Chondrocyte (in vitro differentiated cells): Measurements from ENCODE around the gene TMEM107. TPM values are rescaled to one million over a fixed set of nuclear protein-coding genes. Genes with fewer than 3 reads are reported as not detected.
"Not testable (repeated sequence)": the region's sequence is repeated elsewhere in the genome, so short reads cannot be mapped to it uniquely, and the experiment has no call there.

Source experiments
- DNase-seq: peaks from one replicate; pipeline ENCODE4 v3.0.0; 2021; ENCODE audit warnings: mixed read lengths, low spot score
- H3K27ac Mint-ChIP-seq: one replicate; pipeline ENCODE4 v1.8.0; 2021; ENCODE audit warnings: mild to moderate bottlenecking, moderate library complexity, mixed read lengths; ENCODE audit not compliant: unreplicated experiment
- H3K27me3 Mint-ChIP-seq: 2 replicates; pipeline ENCODE4 v1.8.0; 2021; ENCODE audit warnings: low read depth, mixed read lengths
- H3K36me3 Mint-ChIP-seq: 2 replicates; pipeline ENCODE4 v1.8.0; 2021; ENCODE audit warnings: low read depth, mixed read lengths
- H3K4me1 Mint-ChIP-seq: 2 replicates; pipeline ENCODE4 v1.8.0; 2021; ENCODE audit warnings: low read depth, mild to moderate bottlenecking, mixed read lengths
- H3K4me3 Mint-ChIP-seq: one replicate; pipeline ENCODE4 v1.8.0; 2021; ENCODE audit warnings: mild to moderate bottlenecking, moderate library complexity, mixed read lengths; ENCODE audit not compliant: unreplicated experiment
- H3K9me3 Mint-ChIP-seq: 2 replicates; pipeline ENCODE4 v1.8.0; 2021; ENCODE audit warnings: low read depth, mixed read lengths
- CTCF ChIP-seq: fragments of 200-600 bp; sonication (generic); IDR thresholded peaks from 2 replicates; pipeline ENCODE4 v1.5.0; 2021; ENCODE audit warnings: antibody characterized with exemption, mild to moderate bottlenecking, moderate library complexity
- total RNA-seq: library from RNA; stranded (reverse); gene quantifications from 3 replicates; pipeline ENCODE4 v1.2.1, GENCODE V29; 2021

Gene TMEM107
- total RNA-seq, 1 donor from 2014 or later: 7.8 TPM

- H3K4me1 Mint-ChIP-seq: peaks cover 41% of the 10 kb centered on the region
- H3K9me3 Mint-ChIP-seq: no peaks in the 10 kb centered on the region
- no peak for TF ChIP-seq CTCF
- no peaks in the 10 kb centered on the region for H3K27me3 Mint-ChIP-seq
- peak overlapping the region; percentile 96 for H3K27ac Mint-ChIP-seq
- H3K4me3 Mint-ChIP-seq: peak overlapping the region; percentile 91
- DNase-seq: no peak
- H3K36me3 Mint-ChIP-seq: no peaks in the 10 kb centered on the region
Observed at GRCh38 chr17:8176998-8177731, 985 bp upstream of the TMEM107 start.

- Mint-ChIP-seq H3K36me3 (no peaks in the 10 kb centered on the region), H3K4me3 (peak overlapping the region; percentile 91), H3K4me1 (peaks cover 41% of the 10 kb centered on the region), H3K27ac (peak overlapping the region; percentile 96), H3K27me3 (no peaks in the 10 kb centered on the region), H3K9me3 (no peaks in the 10 kb centered on the region)
- DNase-seq: no peak
- TF ChIP-seq CTCF: no peak
Observed at GRCh38 chr17:8175795-8176196, 384 bp downstream of the TMEM107 start.

- DNase-seq: no peak
- Mint-ChIP-seq H3K36me3 (no peaks in the 10 kb centered on the region), H3K9me3 (no peaks in the 10 kb centered on the region), H3K27ac (peak overlapping the region; percentile 99), H3K4me3 (peak overlapping the region; percentile 76), H3K4me1 (peaks cover 41% of the 10 kb centered on the region), H3K27me3 (no peaks in the 10 kb centered on the region)
- TF ChIP-seq CTCF: no peak
Observed at GRCh38 chr17:8173871-8174322, 2.3 kb downstream of the TMEM107 start.

- no peak for DNase-seq
- no peaks in the 10 kb centered on the region for H3K27me3 Mint-ChIP-seq
Observed at GRCh38 chr17:8173056-8173870, 2.9 kb downstream of the TMEM107 start.

GRCh38 chr17:8170186-8170585 is 6.0 kb downstream of the TMEM107 start:
- peaks cover 23% of the 10 kb centered on the region for H3K4me1 Mint-ChIP-seq
- H3K27ac Mint-ChIP-seq, DNase-seq, H3K27me3 Mint-ChIP-seq, H3K4me3 Mint-ChIP-seq, H3K9me3 Mint-ChIP-seq, H3K36me3 Mint-ChIP-seq: not testable (repeated sequence)

More at GRCh38 chr17:8173056-8173870, 2.9 kb downstream of the TMEM107 start:
- Mint-ChIP-seq H3K4me3 (peak overlapping the region; percentile 76), H3K36me3 (no peaks in the 10 kb centered on the region), H3K27ac (peak overlapping the region; percentile 99), H3K4me1 (peaks cover 41% of the 10 kb centered on the region), H3K9me3 (no peaks in the 10 kb centered on the region)
- TF ChIP-seq CTCF: no peak
